Measurements from ENCODE around the gene FAM89A. TPM values are rescaled to one million over a fixed set of nuclear protein-coding genes. Genes with fewer than 3 reads are reported as not detected.

Gene FAM89A
- polyA plus RNA-seq, 1 donor (not counting 4 experiments of a cell fraction or from before 2014, with no cell fraction given), result 32.3 TPM

DNA sequence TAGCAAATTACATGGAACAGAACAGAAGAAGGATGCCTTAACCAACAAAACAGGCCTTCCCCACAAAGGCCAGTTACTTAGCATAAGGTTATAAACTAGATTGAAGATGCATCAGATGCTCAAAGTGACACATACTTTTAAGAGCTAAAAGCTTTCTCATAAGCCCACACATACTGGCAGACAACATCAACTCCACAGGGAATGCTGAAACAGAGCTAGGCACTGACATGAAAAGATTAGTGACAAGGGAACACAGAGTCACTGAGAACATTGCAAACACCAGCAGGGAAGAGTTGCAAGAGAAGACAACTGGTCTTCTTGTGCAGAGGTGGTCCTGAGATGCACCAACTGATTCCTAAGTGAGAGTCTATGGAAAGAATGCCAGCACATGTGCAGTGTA lies 68.3 kb downstream of the FAM89A start:
- Histone ChIP-seq H3K27me3 (ENCODE audit: control insufficient read depth, extremely low read depth, insufficient read depth, low read length) (no peaks in the 10 kb centered on the region), H3K4me2 (ENCODE audit: control insufficient read depth, extremely low read depth, insufficient read depth, low read depth, low read length) (no peak overlapping the region), H3K79me2 (ENCODE audit: control insufficient read depth, insufficient read depth, low read length) (peaks cover 4% of the 10 kb centered on the region), H3K4me3 (ENCODE audit: control insufficient read depth in 2 of 3, extremely low read depth in 1 of 3, insufficient read depth in 2 of 3, low read depth in 1 of 3, low read length in 3 of 3) (no peak overlapping the region), H3K9ac (ENCODE audit: control insufficient read depth, extremely low read depth, insufficient read depth, low read length) (no peak overlapping the region), H3K9me3 (ENCODE audit: control insufficient read depth, low read depth, low read length) (no peaks in the 10 kb centered on the region), H3K27ac (ENCODE audit: control insufficient read depth, insufficient read depth, low read length) (no peak overlapping the region), H3K36me3 (ENCODE audit: control insufficient read depth in 2 of 2, extremely low read depth in 1 of 2, insufficient read depth in 2 of 2, low read length in 2 of 2) (peaks cover 2 to 9% of the 10 kb centered on the region in 2 experiments), H2AFZ (ENCODE audit: control insufficient read depth, low read length) (no peak overlapping the region), H3K4me1 (ENCODE audit: control insufficient read depth, extremely low read depth, insufficient read depth, low read length) (no peaks in the 10 kb centered on the region), H4K20me1 (ENCODE audit: control insufficient read depth, extremely low read depth, insufficient read depth, low read length) (no peaks in the 10 kb centered on the region), H3K9me1 (ENCODE audit: control insufficient read depth, extremely low read depth, insufficient read depth, low read length) (no peaks in the 10 kb centered on the region)
- TF ChIP-seq, protein P1, sequence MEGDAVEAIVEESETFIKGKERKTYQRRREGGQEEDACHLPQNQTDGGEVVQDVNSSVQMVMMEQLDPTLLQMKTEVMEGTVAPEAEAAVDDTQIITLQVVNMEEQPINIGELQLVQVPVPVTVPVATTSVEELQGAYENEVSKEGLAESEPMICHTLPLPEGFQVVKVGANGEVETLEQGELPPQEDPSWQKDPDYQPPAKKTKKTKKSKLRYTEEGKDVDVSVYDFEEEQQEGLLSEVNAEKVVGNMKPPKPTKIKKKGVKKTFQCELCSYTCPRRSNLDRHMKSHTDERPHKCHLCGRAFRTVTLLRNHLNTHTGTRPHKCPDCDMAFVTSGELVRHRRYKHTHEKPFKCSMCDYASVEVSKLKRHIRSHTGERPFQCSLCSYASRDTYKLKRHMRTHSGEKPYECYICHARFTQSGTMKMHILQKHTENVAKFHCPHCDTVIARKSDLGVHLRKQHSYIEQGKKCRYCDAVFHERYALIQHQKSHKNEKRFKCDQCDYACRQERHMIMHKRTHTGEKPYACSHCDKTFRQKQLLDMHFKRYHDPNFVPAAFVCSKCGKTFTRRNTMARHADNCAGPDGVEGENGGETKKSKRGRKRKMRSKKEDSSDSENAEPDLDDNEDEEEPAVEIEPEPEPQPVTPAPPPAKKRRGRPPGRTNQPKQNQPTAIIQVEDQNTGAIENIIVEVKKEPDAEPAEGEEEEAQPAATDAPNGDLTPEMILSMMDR (optimal IDR thresholded peaks at IDR 0.05 in 1 of 3, IDR thresholded peaks at IDR 0.05 in 1 of 3, conservative IDR thresholded peaks at IDR 0.05 in 1 of 3; ENCODE audit: extremely low read depth in 1 of 3, insufficient read depth in 2 of 3, low read length in 3 of 3), result no peak
- no peak for TF ChIP-seq EZH2 (IDR thresholded peaks at IDR 0.05; ENCODE audit: low read length)
- DNase-seq (ENCODE audit: low read depth, low spot score) (no peak), FAIRE-seq (no peak)
- dilution Hi-C loops (cut with MboI; ENCODE audit: extremely low pct_ligation_motif_present, low sequenced_read_pairs), result no loop called here

DNA sequence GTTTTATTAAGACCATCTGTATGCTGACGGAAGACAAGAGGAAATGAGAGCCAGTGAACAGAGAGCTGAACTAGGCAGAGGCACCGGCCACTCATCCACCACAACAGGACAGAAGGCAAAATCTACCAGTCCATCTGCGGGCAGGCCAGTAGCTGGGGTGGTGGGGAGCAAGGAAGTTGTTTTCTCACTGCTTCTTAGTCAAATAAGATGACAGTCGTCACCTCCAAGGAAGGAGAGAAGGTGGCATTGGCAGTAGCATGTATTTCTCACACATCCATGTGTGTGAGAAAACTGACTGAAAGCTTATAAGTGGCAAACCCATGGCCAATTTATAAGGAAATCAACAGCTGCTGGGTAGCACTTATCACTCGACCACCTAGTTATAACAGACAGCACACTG lies 69.6 kb downstream of the FAM89A start:
- no peak for DNase-seq (ENCODE audit: low read depth, low spot score)
- no peaks in the 10 kb centered on the region for H3K27me3 ChIP-seq (ENCODE audit: control insufficient read depth, extremely low read depth, insufficient read depth, low read length)
- no peak overlapping the region for H3K9ac ChIP-seq (ENCODE audit: control insufficient read depth, extremely low read depth, insufficient read depth, low read length)
- dilution Hi-C loops (cut with MboI; ENCODE audit: extremely low pct_ligation_motif_present, low sequenced_read_pairs), result no loop called here
- no peak overlapping the region for H3K4me3 ChIP-seq (ENCODE audit: control insufficient read depth in 2 of 3, extremely low read depth in 1 of 3, insufficient read depth in 2 of 3, low read depth in 1 of 3, low read length in 3 of 3)
- TF ChIP-seq EZH2 (IDR thresholded peaks at IDR 0.05; ENCODE audit: low read length), result no peak
- TF ChIP-seq, protein P1 (optimal IDR thresholded peaks at IDR 0.05 in 1 of 3, IDR thresholded peaks at IDR 0.05 in 1 of 3, conservative IDR thresholded peaks at IDR 0.05 in 1 of 3; ENCODE audit: extremely low read depth in 1 of 3, insufficient read depth in 2 of 3, low read length in 3 of 3), result no peak
- H2AFZ ChIP-seq (ENCODE audit: control insufficient read depth, low read length), result no peak overlapping the region
- H3K9me1 ChIP-seq (ENCODE audit: control insufficient read depth, extremely low read depth, insufficient read depth, low read length), result no peaks in the 10 kb centered on the region
- H4K20me1 ChIP-seq (ENCODE audit: control insufficient read depth, extremely low read depth, insufficient read depth, low read length), result no peaks in the 10 kb centered on the region
- H3K27ac ChIP-seq (ENCODE audit: control insufficient read depth, insufficient read depth, low read length), result no peak overlapping the region
- no peaks in the 10 kb centered on the region for H3K4me1 ChIP-seq (ENCODE audit: control insufficient read depth, extremely low read depth, insufficient read depth, low read length)
- H3K9me3 ChIP-seq (ENCODE audit: control insufficient read depth, low read depth, low read length), result no peaks in the 10 kb centered on the region
- no peaks in the 10 kb centered on the region for H3K36me3 ChIP-seq (ENCODE audit: control insufficient read depth in 2 of 2, extremely low read depth in 1 of 2, insufficient read depth in 2 of 2, low read length in 2 of 2)
- no peaks in the 10 kb centered on the region for H3K79me2 ChIP-seq (ENCODE audit: control insufficient read depth, insufficient read depth, low read length)
- FAIRE-seq, result no peak
- H3K4me2 ChIP-seq (ENCODE audit: control insufficient read depth, extremely low read depth, insufficient read depth, low read depth, low read length), result no peak overlapping the region

Other genes starting within 250 kb of the FAM89A start
- gene C1orf198, start 171.7 kb downstream of the FAM89A start, polyA plus RNA-seq, result 6.8 to 9.6 TPM (median 8.1 TPM) in 3 replicates
- gene TTC13, start 61.4 kb downstream of the FAM89A start, polyA plus RNA-seq, result 4.0 to 8.3 TPM (median 6.7 TPM) in 3 replicates
- 20.7 to 38.1 TPM (median 30.7 TPM) in 3 replicates for gene ARV1, start 61.2 kb downstream of the FAM89A start, polyA plus RNA-seq
- gene TRIM67, start 121.8 kb upstream of the FAM89A start, polyA plus RNA-seq, result not detected in 3 replicates
- gene GNPAT, start 201.0 kb upstream of the FAM89A start, polyA plus RNA-seq, result 25.6 to 39.9 TPM (median 32.1 TPM) in 3 replicates

All from keratinocyte (primary cell).